Measurements from ENCODE around the gene ZNF771.

Gene ZNF771

DNA sequence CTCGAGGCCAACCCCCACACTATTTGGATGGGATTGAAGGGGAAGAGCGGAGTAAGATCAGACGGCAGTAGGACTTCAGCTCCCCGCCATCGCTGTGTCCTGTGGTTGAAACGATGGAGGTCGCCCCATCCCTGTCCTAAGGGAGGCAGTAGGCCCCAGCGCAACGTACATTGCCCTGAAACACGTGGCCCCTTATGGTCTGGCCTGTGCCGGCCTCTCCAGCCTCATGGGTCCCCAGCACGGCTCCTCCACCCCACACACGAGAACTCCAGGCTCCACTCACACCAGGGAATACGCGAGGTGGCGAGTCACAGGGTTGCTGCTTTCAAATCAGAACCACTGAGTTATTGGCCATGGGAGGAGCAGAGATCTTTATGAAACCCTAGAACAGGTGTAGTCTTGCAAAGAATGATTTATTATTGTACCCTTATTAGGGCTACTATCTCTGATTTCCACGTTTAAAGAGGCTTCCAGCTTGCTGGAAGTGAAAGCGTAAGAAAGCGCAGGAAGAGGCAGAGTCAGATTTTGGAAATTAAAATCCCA, 23.1 kb downstream of the ZNF771 start:
- Histone ChIP-seq H3K27me3 (ENCODE audit: low read length) (no peaks in the 10 kb centered on the region), H3K9me3 (ENCODE audit: insufficient read depth, low read length) (no peaks in the 10 kb centered on the region), H3K4me3 (ENCODE audit: insufficient read depth, low read length, poor library complexity, severe bottlenecking) (no peak overlapping the region), H2AFZ (ENCODE audit: low read depth, low read length, severe bottlenecking) (peak overlapping the region; percentile 77), H3K9me2 (replicated peaks; ENCODE audit: insufficient read depth, low read length) (no peaks in the 10 kb centered on the region), H3F3A (ENCODE audit: insufficient read depth) (no peaks in the 10 kb centered on the region), H3K4me2 (ENCODE audit: low read depth, low read length, poor library complexity, severe bottlenecking) (peak overlapping the region; percentile 32), H3K27ac (ENCODE audit: low read depth, low read length) (peak overlapping the region; percentile 63), H3K36me3 (ENCODE audit: low read length) (peaks cover 9% of the 10 kb centered on the region), H3K79me2 (ENCODE audit: insufficient read depth, low read length) (peaks cover 32% of the 10 kb centered on the region), H3K9ac (ENCODE audit: low read length) (peak overlapping the region; percentile 41), H4K20me1 (ENCODE audit: low read depth, low read length) (no peaks in the 10 kb centered on the region; the same call in 1 of the 2 replicates)
- TF ChIP-seq CTCF (IDR thresholded peaks at IDR 0.05; ENCODE audit: insufficient read depth, low read length, poor library complexity, severe bottlenecking): peak; percentile 7
- no peak for TF ChIP-seq EZH2phosphoT487 (conservative IDR thresholded peaks at IDR 0.05; ENCODE audit: low read length)

DNA sequence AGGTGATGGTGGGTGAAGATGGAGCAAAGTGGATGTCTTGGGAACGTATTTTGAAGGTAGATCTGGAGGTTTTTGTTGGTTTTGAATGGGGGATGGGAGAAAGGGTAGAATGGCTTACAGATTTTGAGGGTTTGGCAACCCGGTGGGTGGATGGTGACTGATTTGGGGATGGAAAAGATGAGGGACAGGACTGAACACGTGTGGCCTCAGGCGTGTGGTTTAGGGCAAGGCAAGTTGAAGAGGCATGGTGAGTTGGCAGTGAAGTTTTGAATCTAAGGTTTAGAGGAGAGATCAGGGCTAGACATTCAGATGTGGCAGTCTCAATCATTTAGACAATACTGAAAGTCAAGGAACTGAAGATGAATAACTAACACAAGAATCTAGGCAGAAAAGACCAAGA, 27.4 kb downstream of the ZNF771 start:
- no peaks in the 10 kb centered on the region for H3K9me2 ChIP-seq (replicated peaks; ENCODE audit: insufficient read depth, low read length)

DNA sequence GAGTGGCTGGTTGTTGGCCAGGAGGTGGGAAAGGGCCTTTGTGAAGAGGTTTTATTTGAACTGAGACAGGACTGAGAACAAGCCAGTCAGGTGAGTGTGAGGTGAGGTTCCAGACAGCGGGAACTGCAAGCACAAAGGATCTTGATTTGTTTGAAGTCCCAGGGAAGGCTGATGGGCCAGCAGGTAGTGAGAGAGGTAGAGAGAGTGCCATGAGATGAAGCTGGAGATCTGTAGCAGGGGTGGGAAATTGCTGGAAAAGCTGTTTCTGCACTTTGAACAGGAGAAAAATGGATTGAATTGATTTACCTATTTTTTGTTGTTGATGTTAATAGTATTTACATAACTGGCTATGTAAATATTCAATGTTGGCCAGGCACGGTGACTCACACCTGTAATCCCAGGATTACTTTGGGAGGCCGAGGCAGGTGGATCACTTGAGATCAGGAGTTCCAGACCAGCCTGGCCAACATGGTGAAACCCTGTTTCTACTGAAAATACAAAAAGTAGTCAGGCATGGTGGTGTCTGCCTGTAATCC, 30.2 kb downstream of the ZNF771 start:
- Histone ChIP-seq H3K36me3 (ENCODE audit: low read length) (no peaks in the 10 kb centered on the region), H3K27ac (ENCODE audit: low read depth, low read length) (no peak overlapping the region), H3K4me2 (ENCODE audit: low read depth, low read length, poor library complexity, severe bottlenecking) (no peak overlapping the region), H3K4me3 (ENCODE audit: insufficient read depth, low read length, poor library complexity, severe bottlenecking) (no peak overlapping the region), H3K9me2 (replicated peaks; ENCODE audit: insufficient read depth, low read length) (no peaks in the 10 kb centered on the region), H4K20me1 (ENCODE audit: low read depth, low read length) (no peaks in the 10 kb centered on the region), H3K9ac (ENCODE audit: low read length) (no peak overlapping the region), H3K9me3 (ENCODE audit: insufficient read depth, low read length) (no peaks in the 10 kb centered on the region), H3K27me3 (ENCODE audit: low read length) (no peaks in the 10 kb centered on the region), H2AFZ (ENCODE audit: low read depth, low read length, severe bottlenecking) (no peak overlapping the region), H3F3A (ENCODE audit: insufficient read depth) (peaks cover 23% of the 10 kb centered on the region; the same call in 1 of the 2 replicates), H3K79me2 (ENCODE audit: insufficient read depth, low read length) (no peaks in the 10 kb centered on the region)
- TF ChIP-seq EZH2phosphoT487 (conservative IDR thresholded peaks at IDR 0.05; ENCODE audit: low read length) (no peak), CTCF (IDR thresholded peaks at IDR 0.05; ENCODE audit: insufficient read depth, low read length, poor library complexity, severe bottlenecking) (no peak)

More for the DNA sequence above, 27.4 kb downstream of the ZNF771 start:
- TF ChIP-seq EZH2phosphoT487 (conservative IDR thresholded peaks at IDR 0.05; ENCODE audit: low read length): no peak
- TF ChIP-seq CTCF (IDR thresholded peaks at IDR 0.05; ENCODE audit: insufficient read depth, low read length, poor library complexity, severe bottlenecking): no peak
- H3K9ac ChIP-seq (ENCODE audit: low read length): no peak overlapping the region
- no peak overlapping the region for H3K4me3 ChIP-seq (ENCODE audit: insufficient read depth, low read length, poor library complexity, severe bottlenecking)
- 0 out of 2 replicates have a peak, but pooled peaks cover under 1% of the 10 kb centered on the region for H3F3A ChIP-seq (ENCODE audit: insufficient read depth)
- no peak overlapping the region for H2AFZ ChIP-seq (ENCODE audit: low read depth, low read length, severe bottlenecking)
- no peak overlapping the region for H3K27ac ChIP-seq (ENCODE audit: low read depth, low read length)
- H4K20me1 ChIP-seq (ENCODE audit: low read depth, low read length): no peaks in the 10 kb centered on the region
- H3K27me3 ChIP-seq (ENCODE audit: low read length): no peaks in the 10 kb centered on the region
- no peak overlapping the region for H3K4me2 ChIP-seq (ENCODE audit: low read depth, low read length, poor library complexity, severe bottlenecking)
- no peaks in the 10 kb centered on the region for H3K9me3 ChIP-seq (ENCODE audit: insufficient read depth, low read length)
- H3K36me3 ChIP-seq (ENCODE audit: low read length): no peaks in the 10 kb centered on the region
- H3K79me2 ChIP-seq (ENCODE audit: insufficient read depth, low read length): no peaks in the 10 kb centered on the region; the same call in 1 of the 2 replicates

Measured in SU-DHL-6 (cell line).